Umbilical cord (tissue), 2 donors: ENCODE results near the gene ISM1. TPM values are rescaled to one million over a fixed set of nuclear protein-coding genes. Genes with fewer than 3 reads are reported as not detected.

Source experiments
- DNase-seq: peaks from one replicate; pipeline ENCODE4 v3.0.0-alpha.2; 2015; ENCODE audit warnings: low spot score
- total RNA-seq: library from RNA; depleted of rRNA; stranded (reverse); fragments of >200 nt; gene quantifications from one replicate; pipeline ENCODE4 v1.2.3, GENCODE V29; 2014; ENCODE audit warnings: low replicate concordance; ENCODE audit not compliant: insufficient read depth

ISM1 gene
- total RNA-seq, 1 donor from 2014 or later: 6.7 TPM

GRCh38 chr20:13348311-13349234 is 127.5 kb downstream of the ISM1 start:
- DNase-seq: peak; percentile 46

DNA sequence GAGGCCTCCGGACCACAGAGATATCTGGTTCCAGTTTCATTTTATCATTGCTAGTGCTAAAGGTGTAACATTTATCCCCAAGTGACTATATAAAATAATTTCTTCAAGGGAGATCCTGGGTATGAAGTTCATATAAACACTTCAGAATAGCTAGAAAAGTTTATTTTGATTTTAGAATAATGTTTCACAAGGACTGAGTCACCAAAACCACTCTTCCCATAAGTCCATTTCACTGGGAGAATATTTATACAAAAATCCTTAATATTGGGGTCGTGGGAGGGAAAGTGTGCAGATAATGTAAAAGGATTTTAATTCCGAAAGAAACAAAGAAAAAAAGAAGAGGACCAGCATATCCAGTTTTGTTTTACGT is 128.1 kb downstream of the ISM1 start:
- no peak for DNase-seq

Other genes with a start within 250 kb of the ISM1 start
- 7.9 TPM for gene SPTLC3, start 212.3 kb upstream of the ISM1 start, total RNA-seq